Liver (tissue), 3 donors: Measurements from ENCODE around the gene MPZL2.

Experiments
- ATF3 ChIP-seq: IDR thresholded peaks from 2 replicates; pipeline ENCODE4 v1.6.1; 2016; ENCODE audit warnings: antibody characterized with exemption
- CTCF ChIP-seq: fragments of 150-350 bp; IDR thresholded peaks from 2 replicates; pipeline ENCODE4 v1.5.1; 2017; ENCODE audit warnings: improper control_type of control experiment, low read depth, low read length; ENCODE audit not compliant: missing input control
- EGR1 ChIP-seq, 2 donors: IDR thresholded peaks; 2 replicates each; pipeline ENCODE4 v1.6.1; 2016 to 2018; ENCODE audit warnings: antibody characterized with exemption in 2 of 2, low read depth in 2 of 2
- GABPA ChIP-seq, 2 donors: IDR thresholded peaks in 1 of 2; conservative IDR thresholded peaks in 1 of 2; 2 replicates each; pipeline ENCODE4 v1.6.1; 2016; ENCODE audit warnings: antibody characterized with exemption in 2 of 2, mild to moderate bottlenecking in 1 of 2, moderate library complexity in 1 of 2
- JUND ChIP-seq, 2 donors: IDR thresholded peaks; 2 replicates each; pipeline ENCODE4 v1.6.1; 2016; ENCODE audit warnings: antibody characterized with exemption in 2 of 2
- MAX ChIP-seq: IDR thresholded peaks from 2 replicates; pipeline ENCODE4 v1.6.1; 2016; ENCODE audit warnings: antibody characterized with exemption
- SP1 ChIP-seq: IDR thresholded peaks from 2 replicates; pipeline ENCODE4 v1.6.1; 2018; ENCODE audit warnings: antibody characterized with exemption, mild to moderate bottlenecking
- TAF1 ChIP-seq: conservative IDR thresholded peaks from 2 replicates; pipeline ENCODE4 v1.6.1; 2016; ENCODE audit warnings: antibody characterized with exemption, mild to moderate bottlenecking
- donor health status: healthy.
- donor health status: healthy.

GRCh38 chr11:118295815-118296454 lies 31.8 kb upstream of the MPZL2 start:
- TF ChIP-seq ATF3: no peak
- TF ChIP-seq GABPA (IDR thresholded peaks at IDR 0.05 in 1 of 2, conservative IDR thresholded peaks at IDR 0.05 in 1 of 2): no peak
- TF ChIP-seq MAX: no peak
- TF ChIP-seq CTCF: peak; percentile 70
- TF ChIP-seq TAF1: no peak
- peak in 1 of 2 donors; percentile 31 for TF ChIP-seq JUND (IDR thresholded peaks at IDR 0.05)
- TF ChIP-seq EGR1 (IDR thresholded peaks at IDR 0.05; ENCODE audit: low read depth in 2 of 2): no peak
- no peak for TF ChIP-seq SP1
